ENCODE data around the gene METTL8.

DNA sequence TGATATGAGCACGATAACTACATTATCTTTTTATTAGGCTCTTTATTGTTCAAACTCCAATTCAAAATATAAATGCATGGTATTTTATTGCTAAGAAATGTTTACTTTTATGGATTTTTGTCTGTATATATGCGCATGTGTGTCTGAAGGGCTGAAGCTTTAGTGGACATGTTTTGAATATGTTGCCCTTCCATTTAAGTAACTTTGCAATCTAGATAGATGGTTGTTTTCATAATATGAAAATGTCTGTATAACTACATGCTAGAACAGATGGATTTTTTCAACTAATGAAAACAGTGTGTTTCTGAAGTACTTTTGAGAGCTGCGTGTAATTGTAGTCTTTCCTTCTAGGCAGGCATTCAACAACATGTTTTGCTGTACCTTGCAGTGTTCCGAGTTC is 19.0 kb upstream of the METTL8 start:
- TF ChIP-seq TBX3 (IDR thresholded peaks at IDR 0.05; ENCODE audit: borderline replicate concordance) (no peak), ASH2L (IDR thresholded peaks at IDR 0.05; ENCODE audit: insufficient read length, low read depth, low read length) (no peak), SP1 (IDR thresholded peaks at IDR 0.05) (no peak), SP1 (CRISPR knock-in tag; IDR thresholded peaks at IDR 0.05) (no peak), ZBTB7A (CRISPR knock-in tag; IDR thresholded peaks at IDR 0.05) (no peak)
- TF ChIP-seq, protein P1, sequence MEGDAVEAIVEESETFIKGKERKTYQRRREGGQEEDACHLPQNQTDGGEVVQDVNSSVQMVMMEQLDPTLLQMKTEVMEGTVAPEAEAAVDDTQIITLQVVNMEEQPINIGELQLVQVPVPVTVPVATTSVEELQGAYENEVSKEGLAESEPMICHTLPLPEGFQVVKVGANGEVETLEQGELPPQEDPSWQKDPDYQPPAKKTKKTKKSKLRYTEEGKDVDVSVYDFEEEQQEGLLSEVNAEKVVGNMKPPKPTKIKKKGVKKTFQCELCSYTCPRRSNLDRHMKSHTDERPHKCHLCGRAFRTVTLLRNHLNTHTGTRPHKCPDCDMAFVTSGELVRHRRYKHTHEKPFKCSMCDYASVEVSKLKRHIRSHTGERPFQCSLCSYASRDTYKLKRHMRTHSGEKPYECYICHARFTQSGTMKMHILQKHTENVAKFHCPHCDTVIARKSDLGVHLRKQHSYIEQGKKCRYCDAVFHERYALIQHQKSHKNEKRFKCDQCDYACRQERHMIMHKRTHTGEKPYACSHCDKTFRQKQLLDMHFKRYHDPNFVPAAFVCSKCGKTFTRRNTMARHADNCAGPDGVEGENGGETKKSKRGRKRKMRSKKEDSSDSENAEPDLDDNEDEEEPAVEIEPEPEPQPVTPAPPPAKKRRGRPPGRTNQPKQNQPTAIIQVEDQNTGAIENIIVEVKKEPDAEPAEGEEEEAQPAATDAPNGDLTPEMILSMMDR (CRISPR knock-in tag; IDR thresholded peaks at IDR 0.05), result no peak

Measured in HepG2 (cell line).